HG03039 (cell line): ENCODE results near the gene HYCC1.
"Not testable (repeated sequence)": the region's sequence is repeated elsewhere in the genome, so short reads cannot be mapped to it uniquely, and the experiment has no call there.

Experiments used
- ATAC-seq: cut with Tn5 transposase; IDR thresholded peaks from one replicate; pipeline ENCODE4 v1.9.1; 2021; ENCODE audit warnings: mild to moderate bottlenecking, moderate library complexity; ENCODE audit not compliant: unreplicated experiment

HYCC1 gene

GRCh38 chr7:23013715-23014649 is at the start of gene HYCC1:
Gene HYCC1, minus strand, starts transcription at chr7:23014130. Its CDS starts 23,019 bp downstream, at chr7:22991111.
- peak; percentile 96 for ATAC-seq

GRCh38 chr7:23062452-23062851 is 48.5 kb upstream of the HYCC1 start:
- no peak for ATAC-seq

GRCh38 chr7:23061327-23061726 is 47.4 kb upstream of the HYCC1 start:
- ATAC-seq = no peak

GRCh38 chr7:23058408-23059096 is 44.6 kb upstream of the HYCC1 start:
- no peak for ATAC-seq

- ATAC-seq = no peak
Measured at GRCh38 chr7:23055582-23056178, 41.8 kb upstream of the HYCC1 start.

- ATAC-seq = not testable (repeated sequence)
Measured at GRCh38 chr7:23051124-23051485, 37.2 kb upstream of the HYCC1 start.

GRCh38 chr7:23046336-23046735 is 32.4 kb upstream of the HYCC1 start:
- ATAC-seq = not testable (repeated sequence)

GRCh38 chr7:23045086-23045485 is 31.2 kb upstream of the HYCC1 start:
- ATAC-seq = not testable (repeated sequence)

GRCh38 chr7:23044581-23044980 is 30.7 kb upstream of the HYCC1 start:
- ATAC-seq = no peak

GRCh38 chr7:23043441-23043840 is 29.5 kb upstream of the HYCC1 start:
- ATAC-seq = no peak

GRCh38 chr7:23039674-23040073 is 25.7 kb upstream of the HYCC1 start:
- ATAC-seq = not testable (repeated sequence)

- ATAC-seq = not testable (repeated sequence)
Measured at GRCh38 chr7:23035542-23036371, 21.8 kb upstream of the HYCC1 start.

- ATAC-seq = no peak
Measured at GRCh38 chr7:23027261-23027660, 13.3 kb upstream of the HYCC1 start.

GRCh38 chr7:23026164-23026563 is 12.2 kb upstream of the HYCC1 start:
- ATAC-seq = no peak

- ATAC-seq = no peak
Measured at GRCh38 chr7:23024454-23024853, 10.5 kb upstream of the HYCC1 start.

GRCh38 chr7:23022851-23023250 is 8.9 kb upstream of the HYCC1 start:
- no peak for ATAC-seq

- ATAC-seq = no peak
Measured at GRCh38 chr7:23022258-23022769, 8.4 kb upstream of the HYCC1 start.

- no peak for ATAC-seq
Measured at GRCh38 chr7:23021596-23021995, 7.7 kb upstream of the HYCC1 start.

GRCh38 chr7:23020742-23021401 is 6.9 kb upstream of the HYCC1 start:
- ATAC-seq = no peak

GRCh38 chr7:23018750-23019149 is 4.8 kb upstream of the HYCC1 start:
- ATAC-seq = no peak
